ENCODE measurements around the gene GDF9.

GDF9 gene

GRCh38 chr5:132866342-132867045 lies at the start of gene GDF9, which contains the start of gene UQCRQ:
Gene GDF9 (minus strand): TSS chr5:132866469. CDS start chr5:132864533, 1,936 bp downstream.
Gene UQCRQ (plus strand): TSS chr5:132866642. CDS start chr5:132866882, 240 bp downstream.
- peak; percentile 100 for DNase-seq (ENCODE audit: low read depth in 2 of 2)
- TF ChIP-seq CTCF (IDR thresholded peaks at IDR 0.05; ENCODE audit: low read depth, low read length) = peak; percentile 33
- H3K4me3 ChIP-seq (replicated peaks in 1 of 2; ENCODE audit: low read depth in 2 of 2, low read length in 2 of 2) = peak within 1 kb of the TSS; percentile 89 to 90

GRCh38 chr5:132915681-132916080 lies 49.4 kb upstream of the GDF9 start:
- DNase-seq (ENCODE audit: low read depth in 2 of 2) = peak in 1 of 2 donors; percentile 61
- H3K4me3 ChIP-seq (replicated peaks in 1 of 2; ENCODE audit: low read depth in 2 of 2, low read length in 2 of 2) = no peak overlapping the region
- no peak for TF ChIP-seq CTCF (IDR thresholded peaks at IDR 0.05; ENCODE audit: low read depth, low read length)

- TF ChIP-seq CTCF (IDR thresholded peaks at IDR 0.05; ENCODE audit: low read depth, low read length) = no peak
- no peak overlapping the region for H3K4me3 ChIP-seq (replicated peaks in 1 of 2; ENCODE audit: low read depth in 2 of 2, low read length in 2 of 2)
- no peak for DNase-seq (ENCODE audit: low read depth in 2 of 2)
Measured at GRCh38 chr5:132909702-132910101, 43.4 kb upstream of the GDF9 start.

GRCh38 chr5:132907161-132907560 lies 40.9 kb upstream of the GDF9 start:
- DNase-seq (ENCODE audit: low read depth in 2 of 2) = no peak
- no peak for TF ChIP-seq CTCF (IDR thresholded peaks at IDR 0.05; ENCODE audit: low read depth, low read length)
- H3K4me3 ChIP-seq (replicated peaks in 1 of 2; ENCODE audit: low read depth in 2 of 2, low read length in 2 of 2) = no peak overlapping the region

- DNase-seq (ENCODE audit: low read depth in 2 of 2) = peak; percentile 52 to 54
- peak; percentile 10 for TF ChIP-seq CTCF (IDR thresholded peaks at IDR 0.05; ENCODE audit: low read depth, low read length)
- no peak overlapping the region for H3K4me3 ChIP-seq (replicated peaks in 1 of 2; ENCODE audit: low read depth in 2 of 2, low read length in 2 of 2)
Measured at GRCh38 chr5:132905938-132906337, 39.7 kb upstream of the GDF9 start.

- DNase-seq (ENCODE audit: low read depth in 2 of 2) = no peak
- no peak for TF ChIP-seq CTCF (IDR thresholded peaks at IDR 0.05; ENCODE audit: low read depth, low read length)
- H3K4me3 ChIP-seq (replicated peaks in 1 of 2; ENCODE audit: low read depth in 2 of 2, low read length in 2 of 2) = no peak overlapping the region
Measured at GRCh38 chr5:132901730-132902129, 35.5 kb upstream of the GDF9 start.

Measured in cardiac fibroblast (primary cell).